ENCODE data around the gene OR6T1.

DNA sequence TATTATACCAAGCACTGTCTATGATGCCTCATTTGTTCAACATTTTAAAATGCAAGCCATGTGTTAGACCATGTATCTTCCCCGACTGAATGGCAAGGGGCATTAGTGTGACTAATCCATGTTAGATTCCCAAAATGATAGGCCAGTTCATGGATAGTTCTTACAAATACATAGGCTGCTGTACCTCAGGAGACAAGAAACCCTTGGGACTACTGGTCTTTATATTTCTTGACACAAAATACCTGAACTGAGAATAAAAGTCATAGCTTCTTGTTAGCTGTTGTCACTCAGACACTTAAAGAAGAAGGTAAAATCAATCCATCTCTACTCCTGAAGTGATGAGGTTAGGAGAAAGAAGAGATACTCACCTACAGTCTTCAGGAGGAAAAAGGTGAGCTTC, 41.8 kb downstream of the OR6T1 start, which contains the start of gene OR8D4:
- TF ChIP-seq, protein P1, sequence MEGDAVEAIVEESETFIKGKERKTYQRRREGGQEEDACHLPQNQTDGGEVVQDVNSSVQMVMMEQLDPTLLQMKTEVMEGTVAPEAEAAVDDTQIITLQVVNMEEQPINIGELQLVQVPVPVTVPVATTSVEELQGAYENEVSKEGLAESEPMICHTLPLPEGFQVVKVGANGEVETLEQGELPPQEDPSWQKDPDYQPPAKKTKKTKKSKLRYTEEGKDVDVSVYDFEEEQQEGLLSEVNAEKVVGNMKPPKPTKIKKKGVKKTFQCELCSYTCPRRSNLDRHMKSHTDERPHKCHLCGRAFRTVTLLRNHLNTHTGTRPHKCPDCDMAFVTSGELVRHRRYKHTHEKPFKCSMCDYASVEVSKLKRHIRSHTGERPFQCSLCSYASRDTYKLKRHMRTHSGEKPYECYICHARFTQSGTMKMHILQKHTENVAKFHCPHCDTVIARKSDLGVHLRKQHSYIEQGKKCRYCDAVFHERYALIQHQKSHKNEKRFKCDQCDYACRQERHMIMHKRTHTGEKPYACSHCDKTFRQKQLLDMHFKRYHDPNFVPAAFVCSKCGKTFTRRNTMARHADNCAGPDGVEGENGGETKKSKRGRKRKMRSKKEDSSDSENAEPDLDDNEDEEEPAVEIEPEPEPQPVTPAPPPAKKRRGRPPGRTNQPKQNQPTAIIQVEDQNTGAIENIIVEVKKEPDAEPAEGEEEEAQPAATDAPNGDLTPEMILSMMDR (IDR thresholded peaks at IDR 0.05; ENCODE audit: low read depth, low read length): no peak
- no peak for TF ChIP-seq POLR2A (IDR thresholded peaks at IDR 0.05; ENCODE audit: extremely low read depth, insufficient read length)
